Endothelial cell (in vitro differentiated cells): ENCODE results near the gene CPLX3. TPM values are rescaled to one million over a fixed set of nuclear protein-coding genes. Genes with fewer than 3 reads are reported as not detected.

Source experiments
- DNase-seq: peaks from one replicate; pipeline ENCODE4 v3.0.0; 2021; ENCODE audit warnings: low spot score
- H3K27ac Mint-ChIP-seq: one replicate; pipeline ENCODE4 v1.8.0; 2021; ENCODE audit warnings: mixed read lengths, inconsistent platforms; ENCODE audit not compliant: unreplicated experiment
- H3K27me3 Mint-ChIP-seq: one replicate; pipeline ENCODE4 v1.8.0; 2021; ENCODE audit warnings: mild to moderate bottlenecking, moderate library complexity, mixed read lengths, inconsistent platforms; ENCODE audit not compliant: unreplicated experiment
- H3K36me3 Mint-ChIP-seq: one replicate; pipeline ENCODE4 v1.8.0; 2021; ENCODE audit warnings: mild to moderate bottlenecking, low read depth, mixed read lengths, inconsistent platforms; ENCODE audit not compliant: unreplicated experiment
- H3K4me1 Mint-ChIP-seq: one replicate; pipeline ENCODE4 v1.8.0; 2021; ENCODE audit warnings: mild to moderate bottlenecking, mixed read lengths, inconsistent platforms; ENCODE audit not compliant: unreplicated experiment
- H3K4me3 Mint-ChIP-seq: one replicate; pipeline ENCODE4 v1.8.0; 2021; ENCODE audit warnings: mild to moderate bottlenecking, mixed read lengths, inconsistent platforms; ENCODE audit not compliant: unreplicated experiment
- H3K9me3 Mint-ChIP-seq: one replicate; pipeline ENCODE4 v1.8.0; 2021; ENCODE audit warnings: mixed read lengths, inconsistent platforms; ENCODE audit not compliant: unreplicated experiment
- CTCF ChIP-seq: fragments of 200-600 bp; sonication (generic); IDR thresholded peaks from one replicate; pipeline ENCODE4 v1.5.0; 2021; ENCODE audit warnings: antibody characterized with exemption; ENCODE audit not compliant: unreplicated experiment
- total RNA-seq: library from RNA; stranded (reverse); fragmentation: NEBNext Ultra II Directional; extraction: Animal tissue kit (Norgen Biotek cat#: 25700); gene quantifications from one replicate; pipeline ENCODE4 v1.2.1, GENCODE V29; 2021; ENCODE audit not compliant: unreplicated experiment

The CPLX3 gene
- total RNA-seq, 1 donor from 2014 or later, result not detected

- H3K36me3 Mint-ChIP-seq, result peaks cover 16% of the 10 kb centered on the region
- TF ChIP-seq CTCF, result no peak
- no peaks in the 10 kb centered on the region for H3K9me3 Mint-ChIP-seq
- H3K4me1 Mint-ChIP-seq, result peaks cover 2% of the 10 kb centered on the region
- H3K27me3 Mint-ChIP-seq, result peaks cover 2% of the 10 kb centered on the region
- H3K4me3 Mint-ChIP-seq, result peak overlapping the region; percentile 68
- peak overlapping the region; percentile 67 for H3K27ac Mint-ChIP-seq
- DNase-seq, result no peak
These were observed 14.7 kb downstream of the CPLX3 start for GRCh38 chr15:74840851-74841775.

GRCh38 chr15:74841891-74842373, 15.5 kb downstream of the CPLX3 start:
- Mint-ChIP-seq H3K36me3 (peaks cover 16% of the 10 kb centered on the region), H3K4me1 (peaks cover 2% of the 10 kb centered on the region), H3K27me3 (peaks cover 2% of the 10 kb centered on the region), H3K27ac (no peak overlapping the region), H3K4me3 (peak overlapping the region; percentile 87), H3K9me3 (no peaks in the 10 kb centered on the region)
- no peak for DNase-seq
- no peak for TF ChIP-seq CTCF

- Mint-ChIP-seq H3K27ac (peak within 1 kb of the TSS; percentile 78), H3K36me3 (peaks cover 20% of the 10 kb centered on the region), H3K4me3 (peak within 1 kb of the TSS; percentile 92), H3K9me3 (no peaks in the 10 kb centered on the region), H3K4me1 (peaks cover 2% of the 10 kb centered on the region), H3K27me3 (peaks cover 2% of the 10 kb centered on the region)
- peak; percentile 90 for TF ChIP-seq CTCF
- DNase-seq, result peak; percentile 95
These were observed 16.4 kb downstream of the CPLX3 start, which contains the start of gene ULK3 for GRCh38 chr15:74842581-74843444. ULK3 (minus strand) TSS chr15:74843156; CDS start chr15:74843105, 51 bp downstream.

- peaks cover 25% of the 10 kb centered on the region for H3K36me3 Mint-ChIP-seq
- H3K9me3 Mint-ChIP-seq, result no peaks in the 10 kb centered on the region
- H3K27ac Mint-ChIP-seq, result peak overlapping the region; percentile 78
- no peak for DNase-seq
- peaks cover 2% of the 10 kb centered on the region for H3K4me1 Mint-ChIP-seq
- H3K27me3 Mint-ChIP-seq, result peaks cover 2% of the 10 kb centered on the region
- TF ChIP-seq CTCF, result no peak
- peak overlapping the region; percentile 92 for H3K4me3 Mint-ChIP-seq
These were observed 17.0 kb downstream of the CPLX3 start for GRCh38 chr15:74843445-74843828.
